Activated CD4-positive, alpha-beta T cell treated with anti-CD3 and anti-CD28 coated beads, Interleukin-2, amount 50 U/mL, for 16 hours (primary cell): Measurements from ENCODE around the gene PLXNA2.

ENCODE experiments used
- DNase-seq: peaks from one replicate; pipeline ENCODE4 v3.0.0-alpha.2; 2020

PLXNA2 gene

GRCh38 chr1:208054911-208055379 is 189.2 kb downstream of the PLXNA2 start:
- DNase-seq, result no peak

- no peak for DNase-seq
Measured at GRCh38 chr1:208054485-208054884, 189.7 kb downstream of the PLXNA2 start.

GRCh38 chr1:208053661-208054060 is 190.5 kb downstream of the PLXNA2 start:
- no peak for DNase-seq

GRCh38 chr1:208052926-208053407 is 191.2 kb downstream of the PLXNA2 start:
- no peak for DNase-seq

- no peak for DNase-seq
Measured at GRCh38 chr1:208052135-208052534, 192.0 kb downstream of the PLXNA2 start.

- no peak for DNase-seq
Measured at GRCh38 chr1:208051651-208052050, 192.5 kb downstream of the PLXNA2 start.

GRCh38 chr1:208048904-208049303 is 195.3 kb downstream of the PLXNA2 start:
- no peak for DNase-seq

GRCh38 chr1:208047975-208048374 is 196.2 kb downstream of the PLXNA2 start:
- no peak for DNase-seq

- DNase-seq, result no peak
Measured at GRCh38 chr1:208047476-208047934, 196.7 kb downstream of the PLXNA2 start.

- DNase-seq, result no peak
Measured at GRCh38 chr1:208045463-208046260, 198.5 kb downstream of the PLXNA2 start.

- DNase-seq, result no peak
Measured at GRCh38 chr1:208044589-208045462, 199.4 kb downstream of the PLXNA2 start.

- no peak for DNase-seq
Measured at GRCh38 chr1:208043691-208044181, 200.4 kb downstream of the PLXNA2 start.

GRCh38 chr1:208042868-208043267 is 201.3 kb downstream of the PLXNA2 start:
- no peak for DNase-seq

- DNase-seq, result no peak
Measured at GRCh38 chr1:208042041-208042615, 202.1 kb downstream of the PLXNA2 start.

GRCh38 chr1:208041505-208041904 is 202.7 kb downstream of the PLXNA2 start:
- no peak for DNase-seq

- no peak for DNase-seq
Measured at GRCh38 chr1:208040821-208041297, 203.3 kb downstream of the PLXNA2 start.

GRCh38 chr1:208039536-208040332 is 204.4 kb downstream of the PLXNA2 start:
- DNase-seq, result no peak

GRCh38 chr1:208038303-208038702 is 205.9 kb downstream of the PLXNA2 start:
- no peak for DNase-seq

GRCh38 chr1:208036918-208037766 is 207.0 kb downstream of the PLXNA2 start:
- DNase-seq, result no peak

GRCh38 chr1:208036106-208036808 is 207.9 kb downstream of the PLXNA2 start:
- no peak for DNase-seq
